ENCODE measurements around the gene PCBP2.

Gene PCBP2

DNA sequence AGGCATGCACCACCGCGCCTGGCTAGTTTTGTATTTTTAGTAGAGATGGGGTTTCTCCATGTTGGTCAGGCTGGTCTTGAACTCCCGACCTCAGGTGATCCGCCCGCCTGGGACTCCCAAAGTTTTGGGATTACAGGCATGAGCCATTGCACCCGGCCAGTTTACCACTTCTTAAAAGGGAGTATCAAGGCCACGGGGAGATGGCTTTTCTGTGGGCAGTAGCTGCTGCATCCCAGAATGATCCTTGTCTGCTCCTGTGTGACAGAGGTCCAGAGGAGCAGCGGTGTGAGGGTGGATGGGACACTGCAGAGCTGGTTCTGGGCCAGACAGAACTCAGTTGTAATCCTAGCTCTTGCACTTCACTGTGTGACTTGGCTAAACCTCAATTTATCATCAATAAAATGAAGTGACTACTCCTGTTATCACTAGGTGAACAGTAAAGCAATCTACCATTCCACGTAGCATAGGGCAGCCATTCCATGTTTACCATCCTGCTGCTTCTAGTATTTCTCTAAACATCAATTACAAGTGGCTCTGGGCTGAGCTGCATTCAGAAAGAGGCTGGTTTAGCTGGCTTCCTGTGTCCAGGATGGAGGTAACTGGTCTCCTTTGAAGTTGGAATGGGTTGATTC lies 58.4 kb downstream of the PCBP2 start:
- DNase-seq: no peak

DNA sequence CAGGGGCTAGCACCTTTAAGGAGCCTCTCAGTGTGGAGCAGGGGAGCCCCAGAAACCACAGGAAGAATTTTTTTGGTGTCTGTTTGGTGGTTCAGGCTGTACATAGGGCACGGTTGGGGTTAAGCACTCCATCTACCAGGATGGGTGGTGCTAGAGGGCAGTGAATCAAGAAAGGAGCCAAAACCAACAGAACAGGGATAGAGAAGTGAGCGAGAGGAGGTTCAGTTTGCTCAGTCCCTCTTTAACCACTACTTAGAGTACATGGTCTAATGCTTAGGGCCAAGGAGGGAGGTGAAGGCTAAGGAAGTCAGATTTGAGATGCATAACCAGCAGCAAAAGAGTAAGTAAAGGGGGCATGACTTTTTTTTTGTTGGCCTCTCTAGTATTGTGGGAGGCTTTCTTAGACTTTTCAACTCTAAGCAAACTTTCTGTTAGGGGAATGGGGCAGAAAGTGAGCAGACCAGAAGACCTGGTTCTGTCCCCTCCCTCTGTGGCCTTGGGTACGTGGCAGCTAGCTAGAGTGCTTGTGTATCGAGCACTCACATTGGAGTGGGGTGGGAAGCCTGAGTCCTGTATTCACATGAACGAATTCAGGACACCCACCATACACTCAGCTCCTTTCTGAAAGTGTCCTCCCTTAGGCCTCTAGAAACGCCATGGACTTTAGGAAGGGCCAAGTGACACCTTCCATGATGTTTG lies 62.0 kb downstream of the PCBP2 start:
- no peak for DNase-seq

DNA sequence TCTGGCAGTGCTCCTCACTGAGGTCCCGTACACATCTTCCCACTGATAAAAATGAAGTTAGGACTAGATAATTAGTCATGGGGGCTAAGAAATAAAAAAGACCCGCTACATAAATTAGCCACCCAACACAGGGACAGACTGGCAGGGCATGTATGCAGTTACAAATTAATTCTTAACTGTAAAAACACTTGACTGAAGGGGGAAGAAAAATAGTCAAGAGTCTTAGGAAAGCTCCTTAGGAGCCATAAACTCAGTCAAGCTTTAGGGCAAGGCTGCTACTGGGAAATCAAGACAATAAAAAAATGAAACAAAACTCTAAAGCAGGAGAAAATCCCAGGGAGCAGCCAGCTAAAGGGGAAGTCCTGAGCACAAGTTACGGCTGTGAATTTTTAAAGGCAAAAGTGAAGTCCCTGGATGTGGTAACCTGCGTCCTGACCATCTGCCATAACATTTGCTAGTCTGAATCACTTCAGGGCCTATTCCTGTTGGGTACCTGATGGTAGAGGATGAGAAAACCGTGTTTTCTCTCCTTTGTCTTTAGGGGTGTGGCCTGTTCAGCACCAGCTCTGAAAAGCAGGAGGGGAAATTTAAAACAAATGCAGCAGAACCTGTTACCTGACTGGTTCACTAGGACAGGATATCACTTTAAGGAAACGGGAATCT lies 62.9 kb downstream of the PCBP2 start:
- DNase-seq: no peak

DNA sequence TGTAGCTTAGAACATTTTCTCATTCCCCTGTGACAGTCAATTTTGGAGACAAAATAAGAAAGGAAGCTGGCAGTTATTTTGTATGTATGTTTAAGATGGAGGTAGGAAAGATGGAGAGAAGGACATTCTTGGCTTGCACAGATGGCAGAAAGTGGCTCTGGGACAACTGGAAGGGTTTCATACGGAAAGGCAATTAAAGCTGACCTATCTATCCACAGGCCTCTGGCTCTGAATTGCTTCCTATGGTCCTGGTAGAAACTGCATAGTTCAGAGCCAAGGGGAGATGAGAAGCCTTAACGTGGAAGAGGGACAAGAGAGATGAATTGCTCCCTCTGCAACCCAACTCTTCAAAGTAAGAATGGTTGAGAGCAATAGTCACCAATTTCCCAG lies 63.4 kb downstream of the PCBP2 start:
- DNase-seq: no peak

- DNase-seq: no peak
These were observed 65.0 kb downstream of the PCBP2 start for GRCh38 chr12:53516758-53517455.

DNA sequence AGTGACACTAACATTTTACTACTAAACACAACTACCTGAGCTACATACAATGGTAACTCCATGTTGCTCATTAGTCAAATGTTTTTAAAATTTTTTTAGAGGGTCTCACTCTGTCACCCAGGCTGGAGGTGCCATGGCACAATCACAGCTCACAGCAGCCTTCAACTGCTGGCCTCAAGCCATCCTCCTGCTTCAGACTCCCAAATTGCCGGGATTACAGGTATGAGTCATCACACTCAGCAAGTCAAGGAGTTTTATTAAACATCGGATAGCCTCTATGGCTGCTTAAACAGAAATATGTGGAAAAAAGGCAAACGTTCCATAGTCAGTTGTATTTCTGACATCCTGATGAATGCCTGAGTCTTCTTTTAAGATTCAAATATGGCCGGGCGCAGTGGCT lies 66.5 kb downstream of the PCBP2 start:
- no peak for DNase-seq

DNA sequence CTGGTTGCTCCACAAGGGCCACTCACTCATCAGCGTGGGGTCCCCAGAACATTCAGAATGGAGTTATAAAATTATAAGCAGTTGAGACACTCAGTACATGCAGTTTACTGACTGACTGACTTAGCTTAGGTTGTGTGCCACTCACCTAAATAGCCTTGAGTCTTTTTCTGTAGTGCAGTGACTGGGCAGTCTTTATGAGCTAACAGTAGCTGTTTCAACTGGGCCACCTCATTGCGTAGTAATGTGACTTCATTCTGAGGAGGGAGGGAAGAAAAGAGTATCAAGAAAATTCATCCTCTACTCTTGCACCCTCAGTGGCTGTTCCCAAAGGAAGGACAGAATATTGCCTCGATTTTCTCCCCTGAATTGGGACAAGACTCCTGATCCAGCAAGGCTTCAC lies 71.2 kb downstream of the PCBP2 start:
- DNase-seq: no peak

DNA sequence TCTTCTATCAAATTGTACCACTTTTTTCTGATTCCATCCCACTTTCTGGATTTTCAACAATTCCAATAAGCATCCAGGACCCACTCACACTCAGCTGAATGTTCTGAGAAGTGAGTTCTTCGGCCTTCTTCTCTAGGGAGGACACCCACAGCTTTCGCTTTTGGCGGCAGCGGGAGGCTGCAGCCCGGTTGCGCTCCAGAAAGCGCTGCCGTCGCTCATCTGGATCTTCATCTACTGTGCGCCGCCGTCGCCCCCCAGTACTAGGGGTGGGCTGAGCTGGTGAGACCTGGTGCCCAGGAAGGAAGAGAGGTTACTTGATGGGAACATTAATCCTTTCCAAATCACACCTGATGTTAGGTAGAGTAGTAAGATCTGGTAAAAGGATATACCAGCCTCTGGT lies 72.6 kb downstream of the PCBP2 start:
- DNase-seq: no peak

DNA sequence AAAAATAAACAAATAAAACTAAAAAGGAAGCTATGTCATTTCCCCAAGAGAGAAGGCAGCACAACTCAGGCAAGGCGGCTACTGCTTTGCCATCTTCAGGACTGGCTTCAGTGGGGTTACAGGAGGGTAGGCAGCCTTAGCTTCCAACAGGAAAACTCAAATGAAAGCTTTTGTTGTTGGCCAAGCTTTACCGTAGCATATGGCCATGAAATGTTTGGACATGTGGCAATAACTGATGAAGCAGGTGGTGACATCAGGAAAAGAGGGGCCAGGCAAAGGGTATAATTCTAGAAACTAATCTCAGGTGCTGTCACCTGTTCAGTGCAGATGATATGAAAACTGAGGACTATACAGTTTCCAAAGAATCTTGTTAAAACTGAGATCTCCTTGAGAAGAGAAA lies 78.2 kb downstream of the PCBP2 start:
- DNase-seq: no peak

All from stimulated activated CD4-positive, alpha-beta T cell treated with anti-CD3 and anti-CD28 coated beads, Interleukin-4, amount 100 ng/mL, for 4 hours (primary cell).